ENCODE measurements around the gene CHMP6. TPM values are rescaled to one million over a fixed set of nuclear protein-coding genes. Genes with fewer than 3 reads are reported as not detected.

The CHMP6 gene
- total RNA-seq, 1 experiment from 2014 or later: 22.0 TPM

GRCh38 chr17:80955671-80956280 is 35.9 kb upstream of the CHMP6 start (continued):
- TF ChIP-seq, protein P1, sequence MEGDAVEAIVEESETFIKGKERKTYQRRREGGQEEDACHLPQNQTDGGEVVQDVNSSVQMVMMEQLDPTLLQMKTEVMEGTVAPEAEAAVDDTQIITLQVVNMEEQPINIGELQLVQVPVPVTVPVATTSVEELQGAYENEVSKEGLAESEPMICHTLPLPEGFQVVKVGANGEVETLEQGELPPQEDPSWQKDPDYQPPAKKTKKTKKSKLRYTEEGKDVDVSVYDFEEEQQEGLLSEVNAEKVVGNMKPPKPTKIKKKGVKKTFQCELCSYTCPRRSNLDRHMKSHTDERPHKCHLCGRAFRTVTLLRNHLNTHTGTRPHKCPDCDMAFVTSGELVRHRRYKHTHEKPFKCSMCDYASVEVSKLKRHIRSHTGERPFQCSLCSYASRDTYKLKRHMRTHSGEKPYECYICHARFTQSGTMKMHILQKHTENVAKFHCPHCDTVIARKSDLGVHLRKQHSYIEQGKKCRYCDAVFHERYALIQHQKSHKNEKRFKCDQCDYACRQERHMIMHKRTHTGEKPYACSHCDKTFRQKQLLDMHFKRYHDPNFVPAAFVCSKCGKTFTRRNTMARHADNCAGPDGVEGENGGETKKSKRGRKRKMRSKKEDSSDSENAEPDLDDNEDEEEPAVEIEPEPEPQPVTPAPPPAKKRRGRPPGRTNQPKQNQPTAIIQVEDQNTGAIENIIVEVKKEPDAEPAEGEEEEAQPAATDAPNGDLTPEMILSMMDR (IDR thresholded peaks at IDR 0.05 in 2 of 3, conservative IDR thresholded peaks at IDR 0.05 in 1 of 3; ENCODE audit: borderline replicate concordance in 1 of 3, insufficient read depth in 1 of 3, low read depth in 2 of 3, low read length in 2 of 3): no peak
- no peak for TF ChIP-seq YY1 (IDR thresholded peaks at IDR 0.05; ENCODE audit: extremely low read depth, insufficient replicate concordance, low read depth, low read length)
- TF ChIP-seq POLR2A (IDR thresholded peaks at IDR 0.05; ENCODE audit: borderline replicate concordance, extremely low read depth, insufficient read depth, insufficient read length): no peak
- no peak for TF ChIP-seq SIN3A (IDR thresholded peaks at IDR 0.05; ENCODE audit: low read depth)
- no peak for TF ChIP-seq FOSL1 (IDR thresholded peaks at IDR 0.05; ENCODE audit: low read depth)
- TF ChIP-seq POLR2AphosphoS5 (IDR thresholded peaks at IDR 0.05; ENCODE audit: low read depth, low read length): no peak

GRCh38 chr17:80956321-80957190 is 35.1 kb upstream of the CHMP6 start:
- Histone ChIP-seq H3K9me3 (ENCODE audit: control insufficient read depth in 1 of 2, insufficient read depth in 1 of 2, low read depth in 1 of 2, low read length in 2 of 2) (no peaks in the 10 kb centered on the region), H3K79me2 (ENCODE audit: insufficient read depth, low read length) (no peaks in the 10 kb centered on the region), H3K27ac (ENCODE audit: low read depth, low read length) (no peak overlapping the region), H2AFZ (ENCODE audit: low read depth, low read length, poor library complexity, severe bottlenecking) (no peak overlapping the region), H3K4me1 (ENCODE audit: control insufficient read depth in 1 of 2, insufficient read depth in 2 of 2, low read length in 2 of 2) (no peaks in the 10 kb centered on the region; a peak in 1 of 4 replicates), H4K20me1 (ENCODE audit: insufficient read depth) (no peaks in the 10 kb centered on the region), H3K9ac (ENCODE audit: low read length) (no peak overlapping the region), H3K9me2 (ENCODE audit: insufficient read depth) (no peaks in the 10 kb centered on the region), H3K4me2 (ENCODE audit: low read length) (no peak overlapping the region), H3K36me3 (ENCODE audit: control insufficient read depth in 1 of 2, insufficient read depth in 2 of 2, low read length in 2 of 2) (no peaks in the 10 kb centered on the region), H3K4me3 (replicated peaks in 1 of 2; ENCODE audit: low read depth in 1 of 2, low read length in 2 of 2) (no peak overlapping the region), H3K27me3 (ENCODE audit: insufficient read depth, low read length) (no peaks in the 10 kb centered on the region)
- TF ChIP-seq ELF1 (IDR thresholded peaks at IDR 0.05; ENCODE audit: borderline replicate concordance, low read depth) (no peak), EZH2 (IDR thresholded peaks at IDR 0.05) (no peak), TCF7L2 (IDR thresholded peaks at IDR 0.05; ENCODE audit: borderline replicate concordance, extremely low read depth, insufficient read depth, insufficient read length) (no peak)
- TF ChIP-seq, protein P2, sequence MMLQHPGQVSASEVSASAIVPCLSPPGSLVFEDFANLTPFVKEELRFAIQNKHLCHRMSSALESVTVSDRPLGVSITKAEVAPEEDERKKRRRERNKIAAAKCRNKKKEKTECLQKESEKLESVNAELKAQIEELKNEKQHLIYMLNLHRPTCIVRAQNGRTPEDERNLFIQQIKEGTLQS (IDR thresholded peaks at IDR 0.05): no peak
- ChIA-PET CTCF (no interaction called here), RAD21 (ENCODE audit: low non-redundant PET in 1 of 2, low total read pairs in 2 of 2, uncharacterized antibody in 2 of 2, unreplicated experiment in 2 of 2) (no interaction called here), POLR2A (no interaction called here)
- intact Hi-C loops (cut with micrococcal nuclease): no loop called here
- no peak for DNase-seq (ENCODE audit: low read depth, low spot score)
- no TSS peak for BruUV-seq (replicated peaks)
- no peak for ATAC-seq
